Activated T-cell treated with anti-CD3 and anti-CD28 coated beads, Interleukin-2, amount 50 U/mL, for 1 hour (primary cell): ENCODE results near the gene PTPRN2.
"Not testable (repeated sequence)": the region's sequence is repeated elsewhere in the genome, so short reads cannot be mapped to it uniquely, and the experiment has no call there.

Source experiments
- DNase-seq: peaks from one replicate; pipeline ENCODE4 v3.0.0-alpha.2; 2020

The PTPRN2 gene

GRCh38 chr7:158431941-158432347, 155.7 kb downstream of the PTPRN2 start:
- no peak for DNase-seq

- no peak for DNase-seq
These were observed 156.3 kb downstream of the PTPRN2 start for GRCh38 chr7:158431055-158431940.

- no peak for DNase-seq
These were observed 157.2 kb downstream of the PTPRN2 start for GRCh38 chr7:158430308-158431034.

- DNase-seq: no peak
These were observed 158.5 kb downstream of the PTPRN2 start for GRCh38 chr7:158428837-158429753.

- DNase-seq: no peak
These were observed 159.3 kb downstream of the PTPRN2 start for GRCh38 chr7:158428131-158428836.

GRCh38 chr7:158425676-158426075, 161.9 kb downstream of the PTPRN2 start:
- DNase-seq: not testable (repeated sequence)

- DNase-seq: no peak
These were observed 163.1 kb downstream of the PTPRN2 start for GRCh38 chr7:158424531-158424930.

- DNase-seq: no peak
These were observed 163.6 kb downstream of the PTPRN2 start for GRCh38 chr7:158424011-158424410.

- no peak for DNase-seq
These were observed 164.6 kb downstream of the PTPRN2 start for GRCh38 chr7:158422887-158423560.

- no peak for DNase-seq
These were observed 165.3 kb downstream of the PTPRN2 start for GRCh38 chr7:158422196-158422886.

GRCh38 chr7:158421361-158421760, 166.3 kb downstream of the PTPRN2 start:
- no peak for DNase-seq

GRCh38 chr7:158420591-158421340, 166.9 kb downstream of the PTPRN2 start:
- no peak for DNase-seq

- no peak for DNase-seq
These were observed 168.3 kb downstream of the PTPRN2 start for GRCh38 chr7:158419238-158419785.

GRCh38 chr7:158418395-158418794, 169.2 kb downstream of the PTPRN2 start:
- not testable (repeated sequence) for DNase-seq

GRCh38 chr7:158416283-158416933, 171.2 kb downstream of the PTPRN2 start:
- no peak for DNase-seq

- DNase-seq: no peak
These were observed 172.3 kb downstream of the PTPRN2 start for GRCh38 chr7:158415316-158415715.

GRCh38 chr7:158414486-158414961, 173.1 kb downstream of the PTPRN2 start:
- no peak for DNase-seq

GRCh38 chr7:158414002-158414401, 173.6 kb downstream of the PTPRN2 start:
- no peak for DNase-seq
